Natural killer cell (primary cell): ENCODE data around the gene THSD7B. TPM values are rescaled to one million over a fixed set of nuclear protein-coding genes. Genes with fewer than 3 reads are reported as not detected.
"Not testable (repeated sequence)": the region's sequence is repeated elsewhere in the genome, so short reads cannot be mapped to it uniquely, and the experiment has no call there.

ENCODE experiments used
- ATAC-seq, 3 donors: fragments of 150-1000 bp in 2 of 3; fragments of 200-7000 bp in 1 of 3; cut with Tn5 transposase; 1 replicate in 1 of 3; 2 replicates in 2 of 3; pipeline ENCODE4 v1.10.0; 2021; ENCODE audit warnings: mild to moderate bottlenecking in 2 of 3, moderate library complexity in 2 of 3
- DNase-seq, 2 donors: peaks; one replicate each; pipeline versions ENCODE4 v3.0.0 to v3.0.0-alpha.2; 2013 to 2021; ENCODE audit warnings: mixed read lengths in 1 of 2
- H3K27ac ChIP-seq: one replicate; pipeline ENCODE4 v1.5.1; 2013; ENCODE audit warnings: mild to moderate bottlenecking, low read length
- H3K27me3 ChIP-seq: one replicate; pipeline ENCODE4 v1.6.1; 2013; ENCODE audit warnings: low read length; ENCODE audit not compliant: control insufficient read depth, insufficient read depth
- H3K36me3 ChIP-seq: one replicate; pipeline ENCODE4 v1.6.1; 2013; ENCODE audit warnings: low read length; ENCODE audit not compliant: control insufficient read depth, insufficient read depth
- H3K4me1 ChIP-seq: one replicate; pipeline ENCODE4 v1.6.1; 2013; ENCODE audit warnings: low read length; ENCODE audit not compliant: control insufficient read depth, insufficient read depth
- H3K4me3 ChIP-seq: one replicate; pipeline ENCODE4 v1.5.1; 2013; ENCODE audit warnings: low read length
- H3K9me3 ChIP-seq: one replicate; pipeline ENCODE4 v1.6.1; 2013; ENCODE audit warnings: low read length; ENCODE audit not compliant: control insufficient read depth, insufficient read depth
- H3K27ac Mint-ChIP-seq, 2 donors: one replicate each; pipeline ENCODE4 v1.8.0; 2022; ENCODE audit warnings: mild to moderate bottlenecking in 2 of 2, mixed read lengths in 2 of 2, moderate library complexity in 1 of 2
- H3K27me3 Mint-ChIP-seq, 2 donors: one replicate each; pipeline ENCODE4 v1.8.0; 2022; ENCODE audit warnings: low read depth in 2 of 2, mixed read lengths in 2 of 2
- H3K36me3 Mint-ChIP-seq: one replicate; pipeline ENCODE4 v1.8.0; 2022; ENCODE audit warnings: mixed read lengths
- H3K4me1 Mint-ChIP-seq, 2 donors: one replicate each; pipeline ENCODE4 v1.8.0; 2022; ENCODE audit warnings: mixed read lengths in 2 of 2
- H3K4me3 Mint-ChIP-seq: one replicate; pipeline ENCODE4 v1.8.0; 2022; ENCODE audit warnings: mild to moderate bottlenecking, moderate library complexity, mixed read lengths
- H3K9me3 Mint-ChIP-seq, 2 donors: one replicate each; pipeline ENCODE4 v1.8.0; 2022; ENCODE audit warnings: mixed read lengths in 2 of 2
- CTCF ChIP-seq: fragments of 200-600 bp; IDR thresholded peaks from one replicate; pipeline ENCODE4 v1.8.0; 2022; ENCODE audit warnings: antibody characterized with exemption
- WGBS: methylation state at CpG from one replicate; pipeline ENCODE4 v1.1.7; 2013; ENCODE audit warnings: missing lambda C conversion rate; ENCODE audit not compliant: insufficient coverage; 5-methylcytosine and 5-hydroxymethylcytosine counted together
- intact Hi-C: fragments of 100-400 bp; cut with micrococcal nuclease; formaldehyde crosslinking; loops from one replicate; pipeline ENCODE4 v1.14.2; 2022
- total RNA-seq, 4 donors: library from RNA; stranded (reverse); fragments of 120-200 nt in 1 of 4; gene quantifications; one replicate each; pipeline versions ENCODE4 v1.2.3 to v1.2.4, GENCODE V29; 2013 to 2022

The THSD7B gene
- total RNA-seq, 3 donors from 2014 or later (not counting 1 experiment from before 2014, with no cell fraction given), result not detected

GRCh38 chr2:137693534-137693933 is 928.2 kb downstream of the THSD7B start:
- no peaks in the 10 kb centered on the region for H3K9me3 ChIP-seq
- H3K4me3 ChIP-seq, result no peak overlapping the region
- intact Hi-C loops, result no loop called here
- no peak overlapping the region for H3K27ac ChIP-seq
- H3K4me1 ChIP-seq, result no peaks in the 10 kb centered on the region
- no peaks in the 10 kb centered on the region for H3K4me1 Mint-ChIP-seq
- no peaks in the 10 kb centered on the region for H3K36me3 Mint-ChIP-seq
- H3K4me3 Mint-ChIP-seq, result no peak overlapping the region
- peaks cover 2 to 10% of the 10 kb centered on the region in 2 donors for H3K9me3 Mint-ChIP-seq
- DNase-seq, result no peak
- WGBS, result 0% methylated on average over 1 of the region's 2 CpGs
- no peak for ATAC-seq
- H3K36me3 ChIP-seq, result no peaks in the 10 kb centered on the region
- TF ChIP-seq CTCF, result no peak
- no peaks in the 10 kb centered on the region for H3K27me3 Mint-ChIP-seq
- no peaks in the 10 kb centered on the region for H3K27me3 ChIP-seq
- no peak overlapping the region for H3K27ac Mint-ChIP-seq

GRCh38 chr2:137696916-137697315 is 931.6 kb downstream of the THSD7B start:
- Mint-ChIP-seq H3K27me3 (no peaks in the 10 kb centered on the region), H3K4me3 (no peak overlapping the region), H3K36me3 (no peaks in the 10 kb centered on the region), H3K4me1 (no peaks in the 10 kb centered on the region), H3K27ac (no peak overlapping the region), H3K9me3 (peaks cover 6 to 16% of the 10 kb centered on the region in 2 donors)
- intact Hi-C loops, result no loop called here
- no peak for TF ChIP-seq CTCF
- ATAC-seq, result no peak
- Histone ChIP-seq H3K27me3 (no peaks in the 10 kb centered on the region), H3K36me3 (no peaks in the 10 kb centered on the region), H3K9me3 (peaks cover 2% of the 10 kb centered on the region), H3K4me3 (no peak overlapping the region), H3K4me1 (no peaks in the 10 kb centered on the region), H3K27ac (no peak overlapping the region)
- DNase-seq, result no peak
- WGBS, result 100% methylated on average over 1 of the region's 1 CpG

- H3K9me3 Mint-ChIP-seq, result peaks cover 12 to 13% of the 10 kb centered on the region in 2 donors
- not testable (repeated sequence) for H3K27me3 Mint-ChIP-seq
These were observed 934.9 kb downstream of the THSD7B start for GRCh38 chr2:137700250-137700649.

GRCh38 chr2:137700681-137701080 is 935.3 kb downstream of the THSD7B start:
- Mint-ChIP-seq H3K27me3 (no peaks in the 10 kb centered on the region), H3K36me3 (no peaks in the 10 kb centered on the region), H3K27ac (no peak overlapping the region), H3K9me3 (peaks cover 13 to 16% of the 10 kb centered on the region in 2 donors), H3K4me1 (no peaks in the 10 kb centered on the region), H3K4me3 (no peak overlapping the region)
- no peak for ATAC-seq
- peaks cover 2% of the 10 kb centered on the region for H3K9me3 ChIP-seq
- no peak for DNase-seq
- H3K4me1 ChIP-seq, result no peaks in the 10 kb centered on the region
- no peak for TF ChIP-seq CTCF
- H3K27ac ChIP-seq, result no peak overlapping the region
- intact Hi-C loops, result no loop called here
- H3K4me3 ChIP-seq, result no peak overlapping the region
- H3K27me3 ChIP-seq, result no peaks in the 10 kb centered on the region
- H3K36me3 ChIP-seq, result no peaks in the 10 kb centered on the region

More at GRCh38 chr2:137700250-137700649, 934.9 kb downstream of the THSD7B start:
- DNase-seq, intact Hi-C loops, ATAC-seq, H3K4me3 Mint-ChIP-seq, H3K4me1 ChIP-seq, H3K36me3 Mint-ChIP-seq, H3K9me3 ChIP-seq, H3K27me3 ChIP-seq, H3K4me1 Mint-ChIP-seq, H3K4me3 ChIP-seq, H3K27ac ChIP-seq, H3K36me3 ChIP-seq, H3K27ac Mint-ChIP-seq: not testable (repeated sequence)
- WGBS, result 17% methylated on average over 1 of the region's 1 CpG
